Measurements from ENCODE around the gene TMEM147.

DNA sequence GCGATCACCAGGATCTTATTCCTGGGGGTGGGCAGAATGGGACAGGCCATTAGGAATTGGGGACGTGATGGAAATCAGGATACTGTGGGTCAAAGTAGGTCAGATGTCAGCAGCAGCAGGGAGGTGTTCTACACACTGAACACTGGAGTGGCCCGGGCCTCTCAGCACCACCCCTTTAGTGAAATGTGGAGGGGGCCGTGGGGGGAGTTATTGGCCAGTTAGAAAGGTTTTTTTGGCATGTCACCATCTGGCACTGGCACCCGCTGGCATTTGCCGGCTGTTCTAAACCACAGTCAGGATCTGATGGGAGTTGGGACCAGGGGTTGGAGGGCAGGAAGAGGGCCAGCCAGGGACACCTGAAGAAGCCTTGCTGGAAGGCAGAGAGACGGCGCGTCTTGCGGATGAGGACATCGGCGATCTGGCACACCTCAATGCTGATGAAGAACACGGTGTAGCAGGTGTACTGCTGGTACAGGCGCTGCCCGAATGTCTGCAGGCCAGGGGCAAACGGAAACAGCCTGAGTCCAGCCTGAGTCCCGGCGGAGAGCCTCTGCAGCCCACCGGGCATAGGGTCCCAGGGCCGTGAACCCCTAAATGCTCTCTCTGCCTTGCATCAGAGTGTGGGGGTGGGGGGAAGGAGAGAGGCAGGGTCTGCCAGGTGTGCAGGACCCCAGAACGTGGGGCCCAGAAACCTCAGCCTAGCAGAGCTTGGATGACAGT, 5.8 kb downstream of the TMEM147 start:
- TF ChIP-seq, protein P1, sequence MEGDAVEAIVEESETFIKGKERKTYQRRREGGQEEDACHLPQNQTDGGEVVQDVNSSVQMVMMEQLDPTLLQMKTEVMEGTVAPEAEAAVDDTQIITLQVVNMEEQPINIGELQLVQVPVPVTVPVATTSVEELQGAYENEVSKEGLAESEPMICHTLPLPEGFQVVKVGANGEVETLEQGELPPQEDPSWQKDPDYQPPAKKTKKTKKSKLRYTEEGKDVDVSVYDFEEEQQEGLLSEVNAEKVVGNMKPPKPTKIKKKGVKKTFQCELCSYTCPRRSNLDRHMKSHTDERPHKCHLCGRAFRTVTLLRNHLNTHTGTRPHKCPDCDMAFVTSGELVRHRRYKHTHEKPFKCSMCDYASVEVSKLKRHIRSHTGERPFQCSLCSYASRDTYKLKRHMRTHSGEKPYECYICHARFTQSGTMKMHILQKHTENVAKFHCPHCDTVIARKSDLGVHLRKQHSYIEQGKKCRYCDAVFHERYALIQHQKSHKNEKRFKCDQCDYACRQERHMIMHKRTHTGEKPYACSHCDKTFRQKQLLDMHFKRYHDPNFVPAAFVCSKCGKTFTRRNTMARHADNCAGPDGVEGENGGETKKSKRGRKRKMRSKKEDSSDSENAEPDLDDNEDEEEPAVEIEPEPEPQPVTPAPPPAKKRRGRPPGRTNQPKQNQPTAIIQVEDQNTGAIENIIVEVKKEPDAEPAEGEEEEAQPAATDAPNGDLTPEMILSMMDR (IDR thresholded peaks at IDR 0.05) = no peak
- no peak for TF ChIP-seq POLR2A (IDR thresholded peaks at IDR 0.05)

Measured in uterus (tissue), 2 donors.